Caco-2 (cell line): Measurements from ENCODE around the gene FBXL4. TPM values are rescaled to one million over a fixed set of nuclear protein-coding genes. Genes with fewer than 3 reads are reported as not detected.

Experiments used
- BruUV-seq: library from RNA; stranded (reverse); fragments of 400-500 nt; replicated peaks from 2 replicates; lab custom pipeline; 2021; lab: Mats Ljungman, UMichigan
- CTCF ChIA-PET: fragments of 300-600 bp; sonication (Branson Sonifier 250); formaldehyde crosslinking; loops from one replicate; lab custom pipeline; 2022; ENCODE audit warnings: antibody characterized with exemption; lab: Charles Lee
- POLR2A ChIA-PET: fragments of 300-600 bp; sonication (Branson Sonifier 250); formaldehyde crosslinking; loops from one replicate; lab custom pipeline; 2022; ENCODE audit warnings: antibody characterized with exemption; lab: Charles Lee
- DNase-seq, 2 experiments: peaks; one replicate each; pipeline versions ENCODE4 v3.0.0 to v3.0.0-alpha.2; 2020 to 2022
- H3K27me3 ChIP-seq: replicated peaks from 2 replicates; pipeline ENCODE4 v1.6.0; 2011; ENCODE audit warnings: low read length; ENCODE audit not compliant: control insufficient read depth, insufficient read depth
- H3K36me3 ChIP-seq: 2 replicates; pipeline ENCODE4 v1.5.1; 2011; ENCODE audit warnings: low read length; ENCODE audit not compliant: control insufficient read depth, insufficient read depth
- H3K4me1 ChIP-seq: fragments of 250-450 bp; sonication (Bioruptor Pico); 2 replicates; pipeline ENCODE4 v1.5.1; 2020; ENCODE audit warnings: mild to moderate bottlenecking
- H3K4me3 ChIP-seq: 2 replicates; pipeline ENCODE4 v1.5.1; 2011; ENCODE audit warnings: low read depth, mild to moderate bottlenecking, control low read depth, low read length
- H3K9me3 ChIP-seq: fragments of 250-450 bp; sonication (Bioruptor Pico); 2 replicates; pipeline ENCODE4 v1.5.1; 2020; ENCODE audit warnings: mild to moderate bottlenecking, moderate library complexity
- H3K27ac Mint-ChIP-seq: one replicate; pipeline ENCODE4 v1.8.0; 2022; ENCODE audit warnings: mixed read lengths; ENCODE audit not compliant: unreplicated experiment
- H3K27me3 Mint-ChIP-seq: one replicate; pipeline ENCODE4 v1.8.0; 2022; ENCODE audit warnings: mixed read lengths; ENCODE audit not compliant: insufficient read depth, unreplicated experiment
- H3K36me3 Mint-ChIP-seq: one replicate; pipeline ENCODE4 v1.8.0; 2022; ENCODE audit warnings: mild to moderate bottlenecking, mixed read lengths; ENCODE audit not compliant: insufficient read depth, unreplicated experiment
- H3K4me1 Mint-ChIP-seq: one replicate; pipeline ENCODE4 v1.8.0; 2022; ENCODE audit warnings: low read depth, mixed read lengths; ENCODE audit not compliant: unreplicated experiment
- H3K4me3 Mint-ChIP-seq: one replicate; pipeline ENCODE4 v1.8.0; 2022; ENCODE audit warnings: mild to moderate bottlenecking, moderate library complexity, mixed read lengths; ENCODE audit not compliant: unreplicated experiment
- H3K9me3 Mint-ChIP-seq: one replicate; pipeline ENCODE4 v1.8.0; 2022; ENCODE audit warnings: mixed read lengths; ENCODE audit not compliant: unreplicated experiment
- CTCF ChIP-seq, 2 experiments: fragments of 200-600 bp in 1 of 2; IDR thresholded peaks; 1 replicate in 1 of 2; 2 replicates in 1 of 2; pipeline versions ENCODE4 v1.5.1 to v1.8.0; 2011 to 2022; ENCODE audit warnings: antibody characterized with exemption in 1 of 2, control low read depth in 1 of 2, inconsistent platforms in 1 of 2, low read depth in 1 of 2, low read length in 1 of 2, mild to moderate bottlenecking in 1 of 2, moderate library complexity in 1 of 2; ENCODE audit not compliant: insufficient read depth in 1 of 2, severe bottlenecking in 1 of 2, unreplicated experiment in 1 of 2
- intact Hi-C: fragments of 100-400 bp; cut with micrococcal nuclease; formaldehyde crosslinking; loops from one replicate; pipeline ENCODE4 v1.10.0; 2022; ENCODE audit not compliant: unreplicated experiment
- total RNA-seq: library from RNA; stranded (reverse); gene quantifications from 2 replicates; pipeline ENCODE4 v1.2.3, GENCODE V29; 2022

Gene FBXL4
- total RNA-seq, 1 experiment from 2014 or later: 5.9 TPM

- CTCF ChIA-PET: no interaction called here
- H3K9me3 ChIP-seq: no peaks in the 10 kb centered on the region
- Mint-ChIP-seq H3K4me3 (no peak overlapping the region), H3K27me3 (peaks cover 7% of the 10 kb centered on the region), H3K9me3 (no peaks in the 10 kb centered on the region), H3K27ac (no peak overlapping the region), H3K4me1 (no peaks in the 10 kb centered on the region), H3K36me3 (no peaks in the 10 kb centered on the region)
- POLR2A ChIA-PET: no interaction called here
- H3K4me1 ChIP-seq: no peaks in the 10 kb centered on the region
- TF ChIP-seq CTCF (IDR thresholded peaks at IDR 0.05; ENCODE audit: insufficient read depth in 1 of 2, low read depth in 1 of 2, low read length in 1 of 2, severe bottlenecking in 1 of 2, unreplicated experiment in 1 of 2): no peak
- intact Hi-C loops: no loop called here
- H3K27me3 ChIP-seq: no peaks in the 10 kb centered on the region
- BruUV-seq: no TSS peak
- no peak overlapping the region for H3K4me3 ChIP-seq
- no peaks in the 10 kb centered on the region for H3K36me3 ChIP-seq
- no peak for DNase-seq
These were observed 30.0 kb upstream of the FBXL4 start for GRCh38 chr6:98977671-98978292.

GRCh38 chr6:98976674-98977385 lies 29.1 kb upstream of the FBXL4 start:
- no peaks in the 10 kb centered on the region for H3K9me3 Mint-ChIP-seq
- H3K36me3 ChIP-seq: no peaks in the 10 kb centered on the region
- H3K27ac Mint-ChIP-seq: no peak overlapping the region
- H3K4me1 ChIP-seq: no peaks in the 10 kb centered on the region
- H3K4me1 Mint-ChIP-seq: no peaks in the 10 kb centered on the region
- peaks cover 4% of the 10 kb centered on the region for H3K27me3 Mint-ChIP-seq
- no TSS peak for BruUV-seq
- ChIA-PET POLR2A (no interaction called here), CTCF (no interaction called here)
- TF ChIP-seq CTCF (IDR thresholded peaks at IDR 0.05; ENCODE audit: insufficient read depth in 1 of 2, low read depth in 1 of 2, low read length in 1 of 2, severe bottlenecking in 1 of 2, unreplicated experiment in 1 of 2): no peak
- H3K36me3 Mint-ChIP-seq: no peaks in the 10 kb centered on the region
- intact Hi-C loops: no loop called here
- no peak overlapping the region for H3K4me3 ChIP-seq
- H3K9me3 ChIP-seq: no peaks in the 10 kb centered on the region
- no peak for DNase-seq
- no peak overlapping the region for H3K4me3 Mint-ChIP-seq
- no peaks in the 10 kb centered on the region for H3K27me3 ChIP-seq

- ChIA-PET POLR2A (no interaction called here), CTCF (no interaction called here)
- H3K9me3 Mint-ChIP-seq: no peaks in the 10 kb centered on the region
- no peak for TF ChIP-seq CTCF (IDR thresholded peaks at IDR 0.05; ENCODE audit: insufficient read depth in 1 of 2, low read depth in 1 of 2, low read length in 1 of 2, severe bottlenecking in 1 of 2, unreplicated experiment in 1 of 2)
- H3K27me3 Mint-ChIP-seq: peaks cover 8% of the 10 kb centered on the region
- H3K36me3 ChIP-seq: no peaks in the 10 kb centered on the region
- H3K9me3 ChIP-seq: no peaks in the 10 kb centered on the region
- no peaks in the 10 kb centered on the region for H3K4me1 ChIP-seq
- DNase-seq: no peak
- H3K27me3 ChIP-seq: no peaks in the 10 kb centered on the region
- no peak overlapping the region for H3K4me3 Mint-ChIP-seq
- H3K36me3 Mint-ChIP-seq: no peaks in the 10 kb centered on the region
- no peaks in the 10 kb centered on the region for H3K4me1 Mint-ChIP-seq
- intact Hi-C loops: no loop called here
- BruUV-seq: no TSS peak
- no peak overlapping the region for H3K4me3 ChIP-seq
- no peak overlapping the region for H3K27ac Mint-ChIP-seq
These were observed 27.7 kb upstream of the FBXL4 start for GRCh38 chr6:98975421-98975820.
